ENCODE data around the gene PSAP. TPM values are rescaled to one million over a fixed set of nuclear protein-coding genes. Genes with fewer than 3 reads are reported as not detected.

PSAP gene
- total and polyA plus RNA-seq, 4 donors, result 255 to 671 (median 472) TPM

GRCh38 chr10:71834343-71834674 lies 16.7 kb downstream of the PSAP start:
- Histone ChIP-seq H3K9me3 (ENCODE audit: control insufficient read depth in 4 of 4, low read length in 3 of 4) (no peaks in the 10 kb centered on the region), H3K4me1 (ENCODE audit: control insufficient read depth in 4 of 4, insufficient read depth in 4 of 4, low read length in 3 of 4) (peaks cover 9 to 49% (median 30%) of the 10 kb centered on the region in 4 donors), H3K4me3 (ENCODE audit: low read depth in 1 of 3, low read length in 3 of 3) (no peak overlapping the region), H3K27ac (ENCODE audit: low read depth in 1 of 2, low read length in 2 of 2) (no peak overlapping the region), H3K27me3 (ENCODE audit: control insufficient read depth in 4 of 4, insufficient read depth in 4 of 4, low read length in 3 of 4) (no peaks in the 10 kb centered on the region), H3K36me3 (ENCODE audit: control insufficient read depth in 4 of 4, insufficient read depth in 3 of 4, low read depth in 1 of 4, low read length in 3 of 4) (peaks cover 9 to 34% (median 26%) of the 10 kb centered on the region in 4 donors), H3K9ac (ENCODE audit: low read depth in 1 of 2, low read length in 2 of 2) (no peak overlapping the region)
- 95% methylated on average over 14 of the region's 14 CpGs for WGBS
- no peak for TF ChIP-seq JUND (IDR thresholded peaks at IDR 0.05)
- DNase-seq (ENCODE audit: low spot score), result no peak

- WGBS, result 95% methylated on average over 8 of the region's 8 CpGs
- no peaks in the 10 kb centered on the region for H3K27me3 ChIP-seq (ENCODE audit: control insufficient read depth in 4 of 4, insufficient read depth in 4 of 4, low read length in 3 of 4)
- no peak for DNase-seq (ENCODE audit: low spot score)
- H3K9ac ChIP-seq (ENCODE audit: low read depth in 1 of 2, low read length in 2 of 2), result no peak overlapping the region
- peaks cover 9 to 48% (median 30%) of the 10 kb centered on the region in 4 donors for H3K4me1 ChIP-seq (ENCODE audit: control insufficient read depth in 4 of 4, insufficient read depth in 4 of 4, low read length in 3 of 4)
- TF ChIP-seq SP1 (IDR thresholded peaks at IDR 0.05), result no peak
- TF ChIP-seq HNF4G (IDR thresholded peaks at IDR 0.05), result no peak
- no peak for TF ChIP-seq RAD21 (IDR thresholded peaks at IDR 0.05)
- TF ChIP-seq FOXA2 (IDR thresholded peaks at IDR 0.05), result no peak
- no peak for TF ChIP-seq YY1 (IDR thresholded peaks at IDR 0.05)
- TF ChIP-seq REST (IDR thresholded peaks at IDR 0.05), result no peak
- TF ChIP-seq ATF3 (IDR thresholded peaks at IDR 0.05), result no peak
- TF ChIP-seq FOXA1 (IDR thresholded peaks at IDR 0.05), result no peak
- TF ChIP-seq EGR1 (IDR thresholded peaks at IDR 0.05; ENCODE audit: low read depth in 2 of 2), result no peak
- no peak for TF ChIP-seq GABPA (IDR thresholded peaks at IDR 0.05 in 1 of 2, conservative IDR thresholded peaks at IDR 0.05 in 1 of 2)
- no peak for TF ChIP-seq HNF4A (conservative IDR thresholded peaks at IDR 0.05)
- no peak for TF ChIP-seq NR2F2 (IDR thresholded peaks at IDR 0.05)
- TF ChIP-seq ZBTB33 (IDR thresholded peaks at IDR 0.05), result no peak
- TF ChIP-seq TAF1 (conservative IDR thresholded peaks at IDR 0.05), result no peak
- TF ChIP-seq JUND (IDR thresholded peaks at IDR 0.05), result no peak
- H3K9me3 ChIP-seq (ENCODE audit: control insufficient read depth in 4 of 4, low read length in 3 of 4), result no peaks in the 10 kb centered on the region
- peaks cover 13 to 39% (median 32%) of the 10 kb centered on the region in 4 donors for H3K36me3 ChIP-seq (ENCODE audit: control insufficient read depth in 4 of 4, insufficient read depth in 3 of 4, low read depth in 1 of 4, low read length in 3 of 4)
- no peak overlapping the region for H3K27ac ChIP-seq (ENCODE audit: low read depth in 1 of 2, low read length in 2 of 2)
- no peak overlapping the region for H3K4me3 ChIP-seq (ENCODE audit: low read depth in 1 of 3, low read length in 3 of 3)
Measured at GRCh38 chr10:71833451-71834342, 17.4 kb downstream of the PSAP start.

Data from liver (tissue), 9 donors.